NCI-H2196 (cell line): ENCODE results near the gene MZB1.
"Not testable (repeated sequence)": the region's sequence is repeated elsewhere in the genome, so short reads cannot be mapped to it uniquely, and the experiment has no call there.

ENCODE experiments used
- DNase-seq: peaks from one replicate; lab custom pipeline; 2025; ENCODE audit not compliant: unreplicated experiment; lab: John Stamatoyannopoulos, UW

The MZB1 gene

DNA sequence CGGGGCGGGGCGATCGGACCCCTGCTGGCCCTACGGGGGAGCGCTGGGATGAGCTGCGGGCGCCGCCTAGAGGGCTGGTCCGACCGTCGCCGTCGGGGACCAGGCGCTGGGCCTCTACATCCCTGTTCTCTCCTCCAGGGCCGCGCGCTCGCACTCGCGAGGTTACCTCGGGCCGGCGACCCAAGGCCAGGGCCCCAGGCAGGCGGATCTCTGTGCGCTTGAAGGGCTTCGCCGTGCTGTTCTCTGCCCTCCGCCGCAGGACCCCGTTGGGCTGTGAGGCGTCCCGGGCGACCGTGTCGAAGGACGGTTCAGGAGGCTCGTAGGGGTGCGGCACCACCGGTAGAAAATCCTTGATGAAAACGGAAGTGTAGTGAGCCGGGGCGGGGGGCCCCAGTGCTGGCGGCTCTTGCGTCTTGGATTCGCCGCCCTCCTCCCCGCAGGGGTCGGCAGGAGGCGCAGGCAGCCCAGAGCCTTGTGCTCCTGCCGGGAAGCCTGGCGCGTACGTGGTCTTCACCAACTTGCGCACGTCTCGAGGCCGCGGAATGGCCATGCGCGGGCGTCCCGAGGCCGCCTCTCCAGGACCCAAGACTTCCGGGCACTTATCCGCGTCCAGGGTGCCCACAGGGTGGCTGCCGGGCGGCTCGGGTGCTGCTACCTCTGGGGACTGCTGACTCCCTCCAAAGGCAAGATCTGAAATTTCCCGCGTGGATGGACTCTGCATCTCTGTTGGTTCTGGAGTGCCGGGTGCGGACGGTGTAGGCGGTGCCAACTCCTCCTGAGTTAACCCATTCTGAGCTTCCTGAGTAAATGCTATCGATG, 3.2 kb upstream of the MZB1 start:
- peak; percentile 76 for DNase-seq

GRCh38 chr5:139392324-139392677, 2.6 kb upstream of the MZB1 start:
- DNase-seq = no peak

- no peak for DNase-seq
These were observed 2.0 kb upstream of the MZB1 start for GRCh38 chr5:139391570-139392323.

GRCh38 chr5:139390639-139391569, 1.2 kb upstream of the MZB1 start:
- no peak for DNase-seq

GRCh38 chr5:139388198-139388821, 1.4 kb downstream of the MZB1 start:
- no peak for DNase-seq

DNA sequence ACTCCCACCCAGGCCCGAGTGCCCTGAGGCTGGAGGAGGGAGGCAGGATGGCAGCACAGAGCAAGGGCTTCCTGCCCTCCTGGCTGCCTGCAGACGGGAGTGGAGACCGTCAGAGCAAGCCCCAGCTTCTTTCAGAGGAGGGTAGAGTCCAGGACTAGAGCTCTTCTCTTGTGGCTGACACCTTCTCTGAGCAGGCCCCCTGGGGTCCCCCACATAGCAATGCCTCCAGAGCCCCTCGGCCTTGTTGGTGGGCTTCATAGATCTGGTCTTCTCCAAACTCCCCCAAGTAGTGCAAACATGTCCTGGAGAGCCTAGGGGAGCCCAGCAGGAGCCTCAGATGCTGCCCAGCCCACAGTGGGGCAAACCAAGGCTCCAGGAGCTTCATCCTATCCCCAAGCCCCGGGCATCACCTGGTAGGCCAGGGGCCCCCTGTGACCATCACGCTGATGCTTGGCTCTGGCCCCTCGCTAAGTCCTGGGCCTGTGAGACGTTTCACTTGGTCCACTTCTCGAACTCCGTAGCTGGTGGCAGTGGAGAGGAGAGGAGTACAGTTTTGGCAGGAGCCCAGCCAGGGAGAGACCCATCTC, 2.0 kb downstream of the MZB1 start:
- no peak for DNase-seq

DNA sequence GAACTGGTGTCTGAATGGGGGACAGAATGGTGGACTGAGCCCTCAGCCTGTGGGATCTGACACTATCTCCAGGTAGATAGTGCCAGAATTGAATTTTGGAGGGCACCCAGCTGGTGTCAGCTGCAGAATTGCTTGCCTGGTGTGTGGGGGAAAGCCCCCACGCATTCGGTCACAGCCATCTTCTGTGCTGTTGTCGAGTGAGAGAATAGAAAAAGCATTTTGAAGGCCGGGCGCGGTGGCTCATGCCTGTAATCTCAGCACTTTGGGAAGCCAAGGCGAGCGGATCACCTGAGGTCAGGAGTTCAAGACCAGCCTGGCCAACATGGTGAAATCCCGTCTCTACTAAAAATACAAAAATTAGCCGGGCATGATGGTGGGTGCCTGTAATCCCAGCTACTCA, 2.8 kb downstream of the MZB1 start:
- not testable (repeated sequence) for DNase-seq

DNA sequence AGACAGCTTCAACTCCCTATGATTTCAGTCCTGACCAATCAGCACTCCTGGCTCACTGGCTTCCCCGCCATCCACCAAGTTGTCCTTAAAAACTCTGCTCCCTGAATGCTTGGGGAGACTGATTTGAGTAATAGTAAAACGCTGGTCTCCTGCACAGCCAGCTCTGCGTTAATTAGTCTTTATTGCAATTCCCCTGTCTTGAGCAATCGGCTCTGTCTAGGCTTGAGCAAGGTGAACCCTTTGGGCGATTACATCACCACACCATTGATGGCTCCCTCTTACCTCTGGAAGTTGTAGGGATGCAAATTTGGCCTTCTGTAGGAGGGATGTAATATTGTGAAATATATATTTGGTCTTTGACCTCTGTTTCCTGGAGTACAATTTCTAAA, 3.7 kb downstream of the MZB1 start:
- no peak for DNase-seq

DNA sequence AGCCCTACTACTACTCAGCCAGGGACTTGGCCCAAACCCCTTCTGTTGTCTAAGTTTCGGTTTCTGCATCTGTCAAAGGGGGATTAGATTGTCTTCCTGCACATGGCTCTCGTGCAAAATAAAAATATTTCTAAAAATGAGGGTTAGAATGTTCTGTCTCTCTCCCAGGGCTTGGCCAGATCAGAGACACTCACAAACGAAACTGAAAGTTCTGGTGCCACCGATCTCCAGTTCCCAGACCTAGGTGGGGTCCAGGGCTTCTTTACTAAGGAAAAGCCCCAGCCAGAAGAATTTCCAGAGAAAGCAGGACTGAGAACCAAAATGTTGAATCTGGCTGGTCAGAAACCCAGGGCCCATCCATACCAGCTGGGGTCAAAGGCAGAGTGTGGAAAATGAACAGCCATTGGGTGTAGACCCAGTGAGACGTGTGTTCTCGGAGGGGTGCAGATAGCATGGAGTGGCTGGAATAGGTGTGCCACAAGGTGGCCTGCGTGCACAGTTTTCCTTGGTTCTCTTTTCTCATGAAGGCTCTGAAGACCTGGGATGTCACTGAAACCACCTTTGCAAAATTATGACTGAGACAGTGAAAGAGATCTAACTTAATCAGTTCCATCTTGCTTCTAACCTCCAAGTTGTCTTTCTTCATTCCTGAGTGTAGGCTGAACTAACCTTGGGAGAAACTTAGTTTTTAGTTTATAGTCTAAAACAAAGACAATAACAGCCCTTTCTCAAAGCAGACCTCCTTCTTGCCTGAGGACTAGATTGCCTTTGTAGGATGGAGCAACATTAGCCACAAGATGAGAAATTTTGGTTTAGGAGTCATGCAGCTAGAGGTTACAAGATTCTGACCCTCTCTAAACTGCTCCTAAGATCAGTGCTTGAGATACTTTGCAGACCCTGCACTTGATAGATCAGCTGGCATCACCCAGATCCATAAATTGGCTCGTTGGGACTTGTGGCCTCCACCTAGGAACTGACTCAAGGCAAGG, 4.4 kb downstream of the MZB1 start:
- no peak for DNase-seq

DNA sequence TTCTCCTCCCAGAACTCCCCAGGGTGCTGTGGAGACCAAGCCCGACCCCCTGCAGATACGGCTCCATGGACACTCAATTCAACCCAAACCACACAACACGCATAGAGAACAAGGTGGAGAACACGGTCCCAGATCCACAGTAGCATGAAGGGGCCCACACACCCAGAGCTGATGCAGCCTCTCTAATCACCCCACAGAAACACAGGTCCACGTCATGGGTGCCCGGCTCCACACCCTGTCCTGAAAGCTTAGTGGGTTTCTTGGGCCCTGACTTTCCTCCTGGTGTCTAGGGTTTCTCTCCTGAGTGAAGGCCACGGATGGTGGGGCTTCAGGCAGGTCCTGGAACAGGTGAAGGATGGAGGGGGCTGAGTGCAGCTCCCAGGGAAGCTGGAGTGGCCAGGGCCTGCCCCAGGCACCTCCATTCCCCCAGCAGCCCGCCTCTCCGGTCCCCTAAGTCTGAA, 5.1 kb downstream of the MZB1 start:
- DNase-seq = no peak

DNA sequence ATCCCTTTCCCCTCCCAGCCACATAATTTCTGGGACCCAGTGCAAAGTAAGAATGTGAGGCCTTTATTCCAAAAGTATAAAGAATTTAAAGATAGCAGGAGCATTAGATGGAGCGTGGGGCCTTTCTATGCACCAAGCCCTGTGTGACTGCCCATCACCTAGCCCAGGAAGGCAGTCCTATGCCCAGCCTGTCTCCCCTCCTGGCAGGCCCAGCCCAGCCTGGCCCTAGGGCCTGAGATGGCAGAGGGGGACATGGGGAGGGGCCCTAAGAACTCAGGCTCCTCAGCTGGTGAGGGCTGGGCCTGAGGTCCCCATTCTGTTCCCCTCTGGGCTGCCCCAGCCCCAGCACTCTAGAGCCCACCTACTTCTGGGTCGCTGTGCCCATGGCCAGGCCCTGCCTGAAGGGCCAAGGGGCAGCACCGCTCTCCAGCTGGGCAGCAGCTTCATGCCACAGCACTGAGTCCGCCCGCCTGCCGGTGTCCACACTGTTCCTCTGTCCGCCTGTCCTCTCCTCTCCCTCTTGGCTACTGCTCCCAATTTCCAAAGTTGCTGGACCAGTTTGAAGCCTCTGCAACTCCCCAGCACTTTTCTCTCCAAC, 5.6 kb downstream of the MZB1 start:
- DNase-seq = no peak

- no peak for DNase-seq
These were observed 6.3 kb downstream of the MZB1 start, which contains the start of gene SLC23A1 for GRCh38 chr5:139383275-139383992. Gene SLC23A1, minus strand, starts transcription at chr5:139383297. Its CDS starts 44 bp downstream, at chr5:139383253.

- no peak for DNase-seq
These were observed 6.9 kb downstream of the MZB1 start for GRCh38 chr5:139382807-139383206.

GRCh38 chr5:139381837-139382761, 7.6 kb downstream of the MZB1 start:
- DNase-seq = no peak

DNA sequence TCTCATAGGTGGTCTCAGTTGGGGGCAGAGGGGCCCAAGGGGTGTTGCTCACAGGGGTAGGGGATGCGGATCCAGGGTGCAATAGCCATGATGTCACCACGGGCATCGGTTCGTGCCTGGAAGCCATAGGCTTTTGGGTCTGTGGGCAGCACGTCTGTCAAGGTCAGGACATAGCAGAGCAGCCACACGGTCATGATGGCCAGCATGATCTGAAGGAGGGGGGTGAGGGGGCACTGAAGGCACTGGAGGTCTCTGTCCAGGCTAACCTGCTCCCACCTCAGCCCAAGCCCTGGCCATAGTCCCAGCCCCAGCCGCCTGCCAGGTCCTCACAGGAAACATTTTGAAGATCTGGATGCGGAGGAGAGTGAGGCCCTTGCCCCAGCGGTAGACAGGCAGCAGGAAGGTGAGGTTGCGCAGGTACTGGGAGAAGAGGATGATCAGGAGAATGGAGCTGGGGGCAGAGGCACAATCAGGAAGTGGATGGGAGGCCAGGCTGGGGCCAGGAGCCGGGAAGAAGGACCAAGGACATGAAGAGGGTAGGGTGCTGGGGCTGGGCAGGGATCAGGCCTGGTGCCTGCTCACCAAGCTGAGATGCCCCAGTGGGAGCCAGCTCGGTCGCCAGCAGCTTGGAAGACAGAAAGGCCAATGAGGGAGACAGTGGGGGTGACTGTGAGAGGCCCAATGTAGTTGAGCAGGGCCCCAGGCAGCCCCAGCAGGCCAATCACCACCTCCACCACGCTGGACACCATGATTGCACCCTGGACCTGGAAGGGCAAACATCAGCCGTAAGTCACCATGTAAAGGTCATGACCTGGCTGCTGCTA, 9.9 kb downstream of the MZB1 start:
- no peak for DNase-seq

- no peak for DNase-seq
These were observed 10.8 kb downstream of the MZB1 start for GRCh38 chr5:139378941-139379361.
